H9 (cell line): ENCODE results near the gene GPC6. TPM values are rescaled to one million over a fixed set of nuclear protein-coding genes. Genes with fewer than 3 reads are reported as not detected.

Experiments used
- DNase-seq: peaks from one replicate; pipeline ENCODE4 v3.0.0-alpha.2; 2017
- H2AFZ ChIP-seq: one replicate; pipeline ENCODE4 v1.6.1; 2013; ENCODE audit warnings: mild to moderate bottlenecking, low read length, control low read depth, moderate library complexity
- H2AK5ac ChIP-seq: 2 replicates; pipeline ENCODE4 v1.6.1; 2013; ENCODE audit warnings: low read length, control low read depth, mixed read lengths; ENCODE audit not compliant: insufficient read length
- H2BK120ac ChIP-seq: one replicate; pipeline ENCODE4 v1.6.1; 2013; ENCODE audit warnings: low read depth, mild to moderate bottlenecking, low read length, control low read depth, inconsistent platforms; ENCODE audit not compliant: poor library complexity, severe bottlenecking
- H2BK12ac ChIP-seq: 2 replicates; pipeline ENCODE4 v1.6.1; 2013; ENCODE audit warnings: low read length, control low read depth, mixed read lengths, low read depth; ENCODE audit not compliant: insufficient read length
- H2BK15ac ChIP-seq: 2 replicates; pipeline ENCODE4 v1.6.1; 2013; ENCODE audit warnings: low read depth, low read length, control low read depth
- H2BK20ac ChIP-seq: one replicate; pipeline ENCODE4 v1.6.1; 2013; ENCODE audit warnings: low read depth, mild to moderate bottlenecking, low read length, control low read depth, inconsistent platforms; ENCODE audit not compliant: poor library complexity, severe bottlenecking
- H2BK5ac ChIP-seq: 2 replicates; pipeline ENCODE4 v1.6.1; 2013; ENCODE audit warnings: low read length, control low read depth, mixed read lengths; ENCODE audit not compliant: insufficient read length
- H3K14ac ChIP-seq: 2 replicates; pipeline ENCODE4 v1.6.1; 2013; ENCODE audit warnings: low read length, control low read depth; ENCODE audit not compliant: insufficient read depth
- H3K18ac ChIP-seq: 2 replicates; pipeline ENCODE4 v1.6.1; 2013; ENCODE audit warnings: low read depth, mild to moderate bottlenecking, mixed read lengths, low read length, control low read depth; ENCODE audit not compliant: insufficient read length
- H3K23ac ChIP-seq: 2 replicates; pipeline ENCODE4 v1.6.1; 2013; ENCODE audit warnings: low read length, control low read depth, mixed read lengths, low read depth; ENCODE audit not compliant: insufficient read length
- H3K23me2 ChIP-seq: 2 replicates; pipeline ENCODE4 v1.6.1; 2013; ENCODE audit warnings: low read depth, mild to moderate bottlenecking, mixed read lengths, low read length, control low read depth; ENCODE audit not compliant: insufficient read length, poor library complexity, severe bottlenecking
- H3K27ac ChIP-seq: 2 replicates; pipeline ENCODE4 v1.5.1; 2013; ENCODE audit warnings: low read length, control low read depth, mixed read lengths, low read depth; ENCODE audit not compliant: insufficient read length
- H3K27me3 ChIP-seq: 2 replicates; pipeline ENCODE4 v1.6.1; 2013; ENCODE audit warnings: low read length, control low read depth, inconsistent platforms; ENCODE audit not compliant: insufficient read depth
- H3K4ac ChIP-seq: 2 replicates; pipeline ENCODE4 v1.6.1; 2013; ENCODE audit warnings: low read depth, mild to moderate bottlenecking, control low read depth, inconsistent platforms, low read length, moderate library complexity
- H3K4me1 ChIP-seq: 2 replicates; pipeline ENCODE4 v1.6.1; 2013; ENCODE audit warnings: low read length, control low read depth, inconsistent platforms; ENCODE audit not compliant: insufficient read depth
- H3K4me2 ChIP-seq: 2 replicates; pipeline ENCODE4 v1.6.1; 2013; ENCODE audit warnings: low read length, control low read depth, mixed read lengths; ENCODE audit not compliant: insufficient read length, insufficient read depth
- H3K56ac ChIP-seq: 2 replicates; pipeline ENCODE4 v1.6.1; 2013; ENCODE audit warnings: low read depth, mild to moderate bottlenecking, mixed read lengths, low read length, control low read depth; ENCODE audit not compliant: insufficient read length
- H3K79me1 ChIP-seq: 2 replicates; pipeline ENCODE4 v1.6.1; 2013; ENCODE audit warnings: low read depth, mild to moderate bottlenecking, moderate library complexity, low read length, control low read depth, inconsistent platforms; ENCODE audit not compliant: insufficient read depth, poor library complexity, severe bottlenecking
- H3K79me2 ChIP-seq: 2 replicates; pipeline ENCODE4 v1.6.1; 2013; ENCODE audit warnings: low read length, control low read depth, inconsistent platforms; ENCODE audit not compliant: insufficient read depth
- H3K9ac ChIP-seq: 2 replicates; pipeline ENCODE4 v1.6.1; 2013; ENCODE audit warnings: low read length, control low read depth, mixed read lengths; ENCODE audit not compliant: insufficient read length; ENCODE audit errors: extremely low read depth
- H3K9me3 ChIP-seq: one replicate; pipeline ENCODE4 v1.6.1; 2013; ENCODE audit warnings: low read depth, low read length, inconsistent platforms; ENCODE audit not compliant: control insufficient read depth
- H3T11ph ChIP-seq: one replicate; pipeline ENCODE4 v1.6.1; 2013; ENCODE audit warnings: mild to moderate bottlenecking, low read length, control low read depth, inconsistent platforms
- H4K20me1 ChIP-seq: one replicate; pipeline ENCODE4 v1.6.1; 2013; ENCODE audit not compliant: control insufficient read depth, insufficient read length, insufficient read depth
- H4K5ac ChIP-seq: 2 replicates; pipeline ENCODE4 v1.6.1; 2013; ENCODE audit warnings: low read depth, mild to moderate bottlenecking, mixed read lengths, low read length, control low read depth; ENCODE audit not compliant: insufficient read length
- H4K8ac ChIP-seq: replicated peaks from 2 replicates; pipeline ENCODE4 v1.6.1; 2013; ENCODE audit warnings: low read length, control low read depth, mixed read lengths, low read depth; ENCODE audit not compliant: insufficient read length
- H4K91ac ChIP-seq: 2 replicates; pipeline ENCODE4 v1.6.1; 2013; ENCODE audit warnings: low read depth, mild to moderate bottlenecking, moderate library complexity, mixed read lengths, low read length, control low read depth; ENCODE audit not compliant: insufficient read length
- H3K27ac Mint-ChIP-seq, 3 experiments: 2 replicates in 2 of 3; 3 replicates in 1 of 3; pipeline ENCODE4 v1.8.0; 2020 to 2021; ENCODE audit warnings: mixed read lengths in 3 of 3, mild to moderate bottlenecking in 1 of 3, moderate library complexity in 1 of 3
- H3K27me3 Mint-ChIP-seq: 2 replicates; pipeline ENCODE4 v1.8.0; 2021; ENCODE audit warnings: low read depth, mild to moderate bottlenecking, moderate library complexity, mixed read lengths
- H3K36me3 Mint-ChIP-seq, 3 experiments: 2 replicates in 2 of 3; 3 replicates in 1 of 3; pipeline ENCODE4 v1.8.0; 2020 to 2021; ENCODE audit warnings: low read depth in 3 of 3, mixed read lengths in 3 of 3; ENCODE audit not compliant: insufficient read depth in 1 of 3
- H3K4me1 Mint-ChIP-seq, 2 experiments: 2 replicates each; pipeline ENCODE4 v1.8.0; 2020; ENCODE audit warnings: mixed read lengths in 2 of 2
- H3K4me3 Mint-ChIP-seq, 2 experiments: 2 replicates in 1 of 2; 3 replicates in 1 of 2; pipeline ENCODE4 v1.8.0; 2020 to 2021; ENCODE audit warnings: mild to moderate bottlenecking in 2 of 2, mixed read lengths in 2 of 2, moderate library complexity in 1 of 2
- H3K9me3 Mint-ChIP-seq, 2 experiments: 2 replicates in 1 of 2; 3 replicates in 1 of 2; pipeline ENCODE4 v1.8.0; 2020; ENCODE audit warnings: mild to moderate bottlenecking in 2 of 2, mixed read lengths in 2 of 2, moderate library complexity in 1 of 2
- WGBS: extraction: QIAGEN DNeasy Blood & Tissue Kit; methylation state at CpG from one replicate; pipeline ENCODE4 v1.1.7; 2013; ENCODE audit warnings: missing lambda C conversion rate, low lambda C conversion rate, mixed read lengths; ENCODE audit not compliant: insufficient read length; ENCODE audit errors: extremely low coverage; 5-methylcytosine and 5-hydroxymethylcytosine counted together
- total RNA-seq: library from RNA; stranded (reverse); gene quantifications from 2 replicates; pipeline ENCODE4 v1.2.1, GENCODE V29; 2021
- TF ChIP-seq, protein P1 (sequence below): fragments of 200-600 bp; sonication (generic); conservative IDR thresholded peaks from 3 replicates; pipeline ENCODE4 v1.8.0; 2021; ENCODE audit warnings: antibody characterized with exemption, mild to moderate bottlenecking

GPC6 gene
- total RNA-seq, 1 experiment from 2014 or later = 15.6 TPM

DNA sequence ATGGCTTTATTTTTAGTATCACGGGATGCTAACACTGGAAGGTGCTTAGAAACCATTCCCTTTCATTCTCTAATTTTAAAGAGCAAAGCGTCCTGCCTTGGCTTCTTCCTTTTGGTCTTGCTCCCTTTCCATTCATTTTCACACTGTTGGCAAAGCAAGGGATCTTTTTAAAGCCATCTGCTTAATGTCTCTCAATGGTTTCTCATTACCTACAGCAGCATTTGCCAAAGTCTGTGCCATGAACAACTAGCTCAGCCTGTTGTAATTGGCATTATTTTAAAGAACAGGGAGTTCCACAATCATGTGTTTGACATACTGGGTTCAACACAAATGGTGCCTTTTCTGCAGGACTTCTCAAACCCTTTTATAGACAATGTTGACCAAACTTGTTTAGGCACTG is 444.3 kb downstream of the GPC6 start:
- Mint-ChIP-seq H3K9me3 (peaks cover 0 to 4% of the 10 kb centered on the region in 2 experiments; a peak in 2 of 5 replicates), H3K4me1 (no peaks in the 10 kb centered on the region), H3K27ac (no peak overlapping the region), H3K27me3 (no peaks in the 10 kb centered on the region), H3K36me3 (peaks cover 0 to 6% (median 0%) of the 10 kb centered on the region in 3 experiments; a peak in 3 of 7 replicates), H3K4me3 (no peak overlapping the region)
- Histone ChIP-seq H3K79me2 (no peaks in the 10 kb centered on the region), H2BK15ac (no peak overlapping the region), H3K56ac (no peak overlapping the region), H3K79me1 (no peaks in the 10 kb centered on the region), H3K4me1 (no peaks in the 10 kb centered on the region), H3K9me3 (no peaks in the 10 kb centered on the region), H3K4ac (no peak overlapping the region), H4K8ac (no peak overlapping the region), H4K20me1 (no peaks in the 10 kb centered on the region), H2AK5ac (no peak overlapping the region), H3K14ac (no peak overlapping the region), H3K23me2 (no peaks in the 10 kb centered on the region), H3T11ph (no peak overlapping the region), H3K27me3 (no peaks in the 10 kb centered on the region), H2BK12ac (no peak overlapping the region), H2BK20ac (no peak overlapping the region), H2BK120ac (no peak overlapping the region), H3K9ac (no peak overlapping the region), H3K18ac (no peak overlapping the region), H3K27ac (no peak overlapping the region), H3K23ac (no peak overlapping the region), H4K5ac (no peak overlapping the region), H3K4me2 (no peak overlapping the region), H2AFZ (no peak overlapping the region), H2BK5ac (no peak overlapping the region), H4K91ac (no peak overlapping the region)
- no peak for DNase-seq
- TF ChIP-seq, protein P1, sequence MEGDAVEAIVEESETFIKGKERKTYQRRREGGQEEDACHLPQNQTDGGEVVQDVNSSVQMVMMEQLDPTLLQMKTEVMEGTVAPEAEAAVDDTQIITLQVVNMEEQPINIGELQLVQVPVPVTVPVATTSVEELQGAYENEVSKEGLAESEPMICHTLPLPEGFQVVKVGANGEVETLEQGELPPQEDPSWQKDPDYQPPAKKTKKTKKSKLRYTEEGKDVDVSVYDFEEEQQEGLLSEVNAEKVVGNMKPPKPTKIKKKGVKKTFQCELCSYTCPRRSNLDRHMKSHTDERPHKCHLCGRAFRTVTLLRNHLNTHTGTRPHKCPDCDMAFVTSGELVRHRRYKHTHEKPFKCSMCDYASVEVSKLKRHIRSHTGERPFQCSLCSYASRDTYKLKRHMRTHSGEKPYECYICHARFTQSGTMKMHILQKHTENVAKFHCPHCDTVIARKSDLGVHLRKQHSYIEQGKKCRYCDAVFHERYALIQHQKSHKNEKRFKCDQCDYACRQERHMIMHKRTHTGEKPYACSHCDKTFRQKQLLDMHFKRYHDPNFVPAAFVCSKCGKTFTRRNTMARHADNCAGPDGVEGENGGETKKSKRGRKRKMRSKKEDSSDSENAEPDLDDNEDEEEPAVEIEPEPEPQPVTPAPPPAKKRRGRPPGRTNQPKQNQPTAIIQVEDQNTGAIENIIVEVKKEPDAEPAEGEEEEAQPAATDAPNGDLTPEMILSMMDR = no peak
- no CpG with 5 or more reads among the region's 2 CpGs for whole genome bisulfite sequencing
